ENCODE results near the gene SIM1.

Gene SIM1

GRCh38 chr6:100488244-100488643, 23.5 kb upstream of the SIM1 start:
- no peak overlapping the region for H2AFZ ChIP-seq (ENCODE audit: low read length, unreplicated experiment)
- H3K36me3 ChIP-seq (ENCODE audit: insufficient read depth, low read length), result no peaks in the 10 kb centered on the region
- H3K79me2 ChIP-seq (ENCODE audit: control insufficient read depth, insufficient read depth, low read length, unreplicated experiment), result no peaks in the 10 kb centered on the region
- no peak overlapping the region for H3K27ac ChIP-seq (ENCODE audit: low read depth, low read length)
- no peaks in the 10 kb centered on the region for H3K27me3 ChIP-seq (ENCODE audit: insufficient read depth, low read length)
- peaks cover 9% of the 10 kb centered on the region for H3K4me1 ChIP-seq (ENCODE audit: control insufficient read depth, insufficient read depth, low read length, unreplicated experiment)
- H3K4me3 ChIP-seq (ENCODE audit: low read depth, low read length), result no peak overlapping the region

DNA sequence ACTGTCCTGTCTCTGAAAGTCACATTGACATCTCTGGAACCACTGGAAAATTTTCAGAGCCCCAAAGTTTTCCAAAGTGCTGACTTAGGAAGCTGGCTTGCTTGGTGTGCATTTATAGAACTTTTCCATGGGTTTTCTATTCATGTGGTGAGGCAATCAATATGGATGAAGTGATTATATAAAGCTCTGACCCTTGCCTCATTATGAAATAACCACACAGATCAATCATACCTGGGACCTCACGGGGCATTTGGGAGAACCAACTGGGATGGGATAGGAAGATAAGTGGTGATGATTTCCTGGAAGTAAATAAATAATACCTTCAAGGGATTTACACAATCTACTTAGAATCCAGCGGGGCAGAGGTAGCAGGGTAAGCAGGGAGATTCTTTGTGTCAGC, 22.9 kb upstream of the SIM1 start:
- peaks cover 9% of the 10 kb centered on the region for H3K4me1 ChIP-seq (ENCODE audit: control insufficient read depth, insufficient read depth, low read length, unreplicated experiment)
- no peaks in the 10 kb centered on the region for H3K79me2 ChIP-seq (ENCODE audit: control insufficient read depth, insufficient read depth, low read length, unreplicated experiment)
- H3K36me3 ChIP-seq (ENCODE audit: insufficient read depth, low read length), result no peaks in the 10 kb centered on the region
- H2AFZ ChIP-seq (ENCODE audit: low read length, unreplicated experiment), result no peak overlapping the region
- H3K27ac ChIP-seq (ENCODE audit: low read depth, low read length), result no peak overlapping the region
- no peaks in the 10 kb centered on the region for H3K27me3 ChIP-seq (ENCODE audit: insufficient read depth, low read length)
- H3K4me3 ChIP-seq (ENCODE audit: low read depth, low read length), result no peak overlapping the region

DNA sequence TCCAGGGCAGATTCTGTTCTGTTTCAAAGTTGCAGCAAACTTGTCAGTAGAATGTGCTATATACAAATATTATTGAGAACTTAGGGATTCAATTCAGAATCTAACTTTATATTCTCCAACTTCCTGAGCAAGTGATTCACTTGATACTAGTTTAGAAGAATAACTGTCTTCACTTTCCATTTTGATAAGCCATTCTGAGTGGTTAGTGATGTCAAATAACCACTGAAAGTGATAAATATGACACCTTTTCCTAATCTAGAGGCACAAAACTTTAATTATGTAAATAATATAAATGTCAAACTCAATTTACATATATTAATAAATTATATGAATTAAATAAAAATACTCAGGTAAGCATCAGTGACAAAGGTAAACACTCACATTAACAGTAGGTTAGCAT, 20.5 kb upstream of the SIM1 start:
- Histone ChIP-seq H3K79me2 (ENCODE audit: control insufficient read depth, insufficient read depth, low read length, unreplicated experiment) (no peaks in the 10 kb centered on the region), H3K36me3 (ENCODE audit: insufficient read depth, low read length) (no peaks in the 10 kb centered on the region), H3K27me3 (ENCODE audit: insufficient read depth, low read length) (no peaks in the 10 kb centered on the region), H3K4me1 (ENCODE audit: control insufficient read depth, insufficient read depth, low read length, unreplicated experiment) (peaks cover 9% of the 10 kb centered on the region), H2AFZ (ENCODE audit: low read length, unreplicated experiment) (no peak overlapping the region), H3K27ac (ENCODE audit: low read depth, low read length) (no peak overlapping the region), H3K4me3 (ENCODE audit: low read depth, low read length) (no peak overlapping the region)

- no peaks in the 10 kb centered on the region for H3K79me2 ChIP-seq (ENCODE audit: control insufficient read depth, insufficient read depth, low read length, unreplicated experiment)
- no peaks in the 10 kb centered on the region for H3K27me3 ChIP-seq (ENCODE audit: insufficient read depth, low read length)
- no peaks in the 10 kb centered on the region for H3K36me3 ChIP-seq (ENCODE audit: insufficient read depth, low read length)
- no peak overlapping the region for H3K27ac ChIP-seq (ENCODE audit: low read depth, low read length)
- H3K4me1 ChIP-seq (ENCODE audit: control insufficient read depth, insufficient read depth, low read length, unreplicated experiment), result peaks cover 9% of the 10 kb centered on the region
- H2AFZ ChIP-seq (ENCODE audit: low read length, unreplicated experiment), result no peak overlapping the region
- no peak overlapping the region for H3K4me3 ChIP-seq (ENCODE audit: low read depth, low read length)
Measured at GRCh38 chr6:100484474-100484873, 19.8 kb upstream of the SIM1 start.

GRCh38 chr6:100482698-100483097, 18.0 kb upstream of the SIM1 start:
- no peaks in the 10 kb centered on the region for H3K79me2 ChIP-seq (ENCODE audit: control insufficient read depth, insufficient read depth, low read length, unreplicated experiment)
- H3K27ac ChIP-seq (ENCODE audit: low read depth, low read length), result no peak overlapping the region
- H3K36me3 ChIP-seq (ENCODE audit: insufficient read depth, low read length), result no peaks in the 10 kb centered on the region
- H3K4me1 ChIP-seq (ENCODE audit: control insufficient read depth, insufficient read depth, low read length, unreplicated experiment), result peaks cover 9% of the 10 kb centered on the region
- H3K4me3 ChIP-seq (ENCODE audit: low read depth, low read length), result no peak overlapping the region
- H3K27me3 ChIP-seq (ENCODE audit: insufficient read depth, low read length), result no peaks in the 10 kb centered on the region
- H2AFZ ChIP-seq (ENCODE audit: low read length, unreplicated experiment), result no peak overlapping the region

DNA sequence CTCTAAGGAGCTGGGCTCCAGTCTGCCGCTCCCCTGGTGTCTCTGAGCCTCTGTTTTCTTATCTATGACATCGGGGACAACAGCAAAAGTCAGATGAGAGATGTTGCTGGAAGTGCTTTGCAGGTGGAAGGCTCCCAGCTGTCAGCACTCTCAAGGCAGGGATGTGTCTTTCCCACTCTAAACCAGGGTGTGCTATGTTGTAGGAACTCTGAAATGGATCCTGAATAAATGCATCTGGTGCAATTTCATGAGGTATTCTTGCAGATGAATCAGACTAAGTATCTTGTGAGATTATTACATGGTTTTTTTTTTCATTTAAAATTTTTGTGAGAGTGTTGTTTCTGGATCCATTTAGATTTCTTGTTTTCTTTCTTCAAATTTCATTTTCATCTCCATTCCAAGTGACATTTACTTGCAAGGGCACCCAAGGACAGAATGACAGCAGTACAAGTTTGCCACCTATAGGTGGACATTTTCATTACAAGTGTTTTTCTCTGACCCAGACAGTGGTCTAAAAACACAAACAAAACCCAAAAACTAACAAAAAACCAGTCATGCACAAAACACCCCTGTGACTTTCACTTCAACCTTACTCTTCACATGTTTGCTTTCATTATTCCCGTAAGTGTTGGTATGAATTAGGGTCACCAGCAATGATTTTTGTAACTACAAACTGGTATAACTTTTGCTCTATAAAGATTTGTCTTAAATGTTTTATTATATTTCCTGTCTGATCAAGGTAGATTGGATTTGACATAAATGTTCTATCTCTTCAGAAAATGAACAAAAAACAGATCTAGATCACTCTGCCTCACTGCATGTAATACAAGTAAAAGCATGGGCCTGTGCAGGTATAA, 14.7 kb upstream of the SIM1 start:
- no peaks in the 10 kb centered on the region for H3K36me3 ChIP-seq (ENCODE audit: insufficient read depth, low read length)
- H2AFZ ChIP-seq (ENCODE audit: low read length, unreplicated experiment), result peak overlapping the region; percentile 29
- no peaks in the 10 kb centered on the region for H3K79me2 ChIP-seq (ENCODE audit: control insufficient read depth, insufficient read depth, low read length, unreplicated experiment)

GRCh38 chr6:100475554-100476320, 11.0 kb upstream of the SIM1 start:
- Histone ChIP-seq H2AFZ (ENCODE audit: low read length, unreplicated experiment) (no peak overlapping the region), H3K79me2 (ENCODE audit: control insufficient read depth, insufficient read depth, low read length, unreplicated experiment) (no peaks in the 10 kb centered on the region), H3K27me3 (ENCODE audit: insufficient read depth, low read length) (0 out of 2 replicates have a peak, but pooled peaks cover 5% of the 10 kb centered on the region), H3K36me3 (ENCODE audit: insufficient read depth, low read length) (no peaks in the 10 kb centered on the region), H3K4me1 (ENCODE audit: control insufficient read depth, insufficient read depth, low read length, unreplicated experiment) (no peaks in the 10 kb centered on the region), H3K4me3 (ENCODE audit: low read depth, low read length) (no peak overlapping the region), H3K27ac (ENCODE audit: low read depth, low read length) (no peak overlapping the region)

More for the DNA sequence above, 14.7 kb upstream of the SIM1 start:
- peaks cover 3% of the 10 kb centered on the region for H3K4me1 ChIP-seq (ENCODE audit: control insufficient read depth, insufficient read depth, low read length, unreplicated experiment)
- no peak overlapping the region for H3K4me3 ChIP-seq (ENCODE audit: low read depth, low read length)
- H3K27me3 ChIP-seq (ENCODE audit: insufficient read depth, low read length), result no peaks in the 10 kb centered on the region
- no peak overlapping the region for H3K27ac ChIP-seq (ENCODE audit: low read depth, low read length)

DNA sequence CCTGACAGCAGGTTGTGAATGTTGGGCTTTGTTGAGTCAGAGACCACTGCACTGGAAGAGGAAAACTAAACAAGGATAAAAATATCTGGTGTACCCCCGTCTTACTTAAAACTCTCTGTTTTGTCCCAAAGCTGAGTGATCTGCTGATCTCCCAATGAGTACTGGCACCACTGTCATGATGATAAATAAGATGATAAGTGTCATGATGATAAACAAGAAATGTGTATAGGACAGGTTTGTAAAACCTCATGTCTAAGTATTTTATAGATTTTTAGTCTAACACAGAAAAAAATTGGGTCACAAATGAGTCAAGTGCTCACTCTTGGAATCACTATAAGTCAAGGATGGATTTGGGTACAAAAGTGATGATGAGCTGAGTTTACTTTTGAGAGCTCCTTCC, 8.5 kb upstream of the SIM1 start:
- no peak overlapping the region for H3K4me3 ChIP-seq (ENCODE audit: low read depth, low read length)
- no peaks in the 10 kb centered on the region for H3K79me2 ChIP-seq (ENCODE audit: control insufficient read depth, insufficient read depth, low read length, unreplicated experiment)
- H3K27ac ChIP-seq (ENCODE audit: low read depth, low read length), result no peak overlapping the region
- no peaks in the 10 kb centered on the region for H3K36me3 ChIP-seq (ENCODE audit: insufficient read depth, low read length)
- H3K4me1 ChIP-seq (ENCODE audit: control insufficient read depth, insufficient read depth, low read length, unreplicated experiment), result no peaks in the 10 kb centered on the region
- H3K27me3 ChIP-seq (ENCODE audit: insufficient read depth, low read length), result peaks cover 23% of the 10 kb centered on the region
- H2AFZ ChIP-seq (ENCODE audit: low read length, unreplicated experiment), result no peak overlapping the region

DNA sequence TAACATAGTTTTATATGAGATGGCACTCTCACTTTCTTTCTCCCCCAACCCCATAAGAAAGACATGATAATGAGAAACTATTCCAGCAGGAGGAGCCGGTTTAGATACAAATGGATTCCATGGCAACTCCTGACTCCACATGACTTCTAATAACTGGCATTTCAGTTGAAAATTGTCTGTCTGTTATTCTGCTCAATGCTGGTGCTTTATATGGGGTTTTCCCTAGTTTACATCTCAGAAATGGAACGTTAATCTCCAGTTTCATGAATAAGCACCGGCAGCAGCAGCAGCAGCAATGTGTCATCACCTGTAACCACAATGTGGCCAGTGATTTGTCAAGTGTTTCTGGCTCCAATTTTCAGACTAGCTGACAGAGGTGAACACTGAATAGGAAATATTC, 8.0 kb upstream of the SIM1 start:
- H3K79me2 ChIP-seq (ENCODE audit: control insufficient read depth, insufficient read depth, low read length, unreplicated experiment), result no peaks in the 10 kb centered on the region
- H3K36me3 ChIP-seq (ENCODE audit: insufficient read depth, low read length), result no peaks in the 10 kb centered on the region
- no peak overlapping the region for H3K27ac ChIP-seq (ENCODE audit: low read depth, low read length)
- H2AFZ ChIP-seq (ENCODE audit: low read length, unreplicated experiment), result no peak overlapping the region
- no peaks in the 10 kb centered on the region for H3K4me1 ChIP-seq (ENCODE audit: control insufficient read depth, insufficient read depth, low read length, unreplicated experiment)
- no peak overlapping the region for H3K4me3 ChIP-seq (ENCODE audit: low read depth, low read length)
- H3K27me3 ChIP-seq (ENCODE audit: insufficient read depth, low read length), result peaks cover 28% of the 10 kb centered on the region

DNA sequence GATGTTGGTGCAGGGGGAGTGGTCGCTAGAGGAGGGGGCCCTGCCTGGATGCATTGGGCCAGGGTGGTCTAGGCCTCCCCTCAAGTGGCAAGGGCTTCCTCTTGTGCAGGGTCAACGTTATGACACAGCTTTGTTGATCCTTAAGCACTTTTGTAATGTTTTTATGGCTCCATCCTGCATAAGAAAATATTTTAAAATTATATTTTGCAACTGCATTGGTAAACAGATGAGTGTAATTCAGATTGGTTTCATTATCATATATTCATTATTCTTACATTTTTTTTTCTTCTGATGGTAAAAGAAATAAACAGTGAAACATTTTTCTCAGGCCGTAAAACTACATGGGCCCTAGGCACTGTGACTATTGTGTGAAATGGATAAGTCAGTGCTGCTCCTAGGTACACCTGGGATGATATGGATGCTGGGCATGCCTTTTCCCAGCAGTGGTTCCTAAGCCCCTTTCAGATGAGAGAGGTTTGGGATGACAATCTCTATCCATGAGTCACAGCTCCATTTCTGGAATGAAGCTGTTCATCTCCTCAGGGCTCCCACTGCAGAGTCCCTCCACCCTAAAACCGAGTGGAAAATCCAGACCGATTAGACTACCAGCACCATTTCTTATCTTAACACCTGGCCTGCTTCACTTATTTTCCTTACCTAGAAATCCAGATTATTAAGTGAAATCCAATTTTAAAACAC, 5.8 kb upstream of the SIM1 start:
- H3K4me1 ChIP-seq (ENCODE audit: control insufficient read depth, insufficient read depth, low read length, unreplicated experiment), result no peaks in the 10 kb centered on the region
- H3K27ac ChIP-seq (ENCODE audit: low read depth, low read length), result no peak overlapping the region
- no peak overlapping the region for H3K4me3 ChIP-seq (ENCODE audit: low read depth, low read length)
- no peaks in the 10 kb centered on the region for H3K79me2 ChIP-seq (ENCODE audit: control insufficient read depth, insufficient read depth, low read length, unreplicated experiment)
- H2AFZ ChIP-seq (ENCODE audit: low read length, unreplicated experiment), result no peak overlapping the region
- H3K36me3 ChIP-seq (ENCODE audit: insufficient read depth, low read length), result no peaks in the 10 kb centered on the region
- H3K27me3 ChIP-seq (ENCODE audit: insufficient read depth, low read length), result peaks cover 49% of the 10 kb centered on the region

All from ACC112 (cell line).